Upper lobe of left lung (tissue), 4 donors: ENCODE results near the gene ZCCHC24.

Experiments used
- POLR2A ChIP-seq, 4 donors: fragments of 450-650 bp; IDR thresholded peaks; one replicate each; pipeline ENCODE4 v1.5.1; 2016 to 2017; ENCODE audit warnings: antibody characterized with exemption in 4 of 4, mild to moderate bottlenecking in 2 of 4
- POLR2AphosphoS5 ChIP-seq, 2 donors: sonication (generic); formaldehyde crosslinking; IDR thresholded peaks; one replicate each; pipeline ENCODE4 v1.5.1; 2017; ENCODE audit warnings: antibody characterized with exemption in 2 of 2

DNA sequence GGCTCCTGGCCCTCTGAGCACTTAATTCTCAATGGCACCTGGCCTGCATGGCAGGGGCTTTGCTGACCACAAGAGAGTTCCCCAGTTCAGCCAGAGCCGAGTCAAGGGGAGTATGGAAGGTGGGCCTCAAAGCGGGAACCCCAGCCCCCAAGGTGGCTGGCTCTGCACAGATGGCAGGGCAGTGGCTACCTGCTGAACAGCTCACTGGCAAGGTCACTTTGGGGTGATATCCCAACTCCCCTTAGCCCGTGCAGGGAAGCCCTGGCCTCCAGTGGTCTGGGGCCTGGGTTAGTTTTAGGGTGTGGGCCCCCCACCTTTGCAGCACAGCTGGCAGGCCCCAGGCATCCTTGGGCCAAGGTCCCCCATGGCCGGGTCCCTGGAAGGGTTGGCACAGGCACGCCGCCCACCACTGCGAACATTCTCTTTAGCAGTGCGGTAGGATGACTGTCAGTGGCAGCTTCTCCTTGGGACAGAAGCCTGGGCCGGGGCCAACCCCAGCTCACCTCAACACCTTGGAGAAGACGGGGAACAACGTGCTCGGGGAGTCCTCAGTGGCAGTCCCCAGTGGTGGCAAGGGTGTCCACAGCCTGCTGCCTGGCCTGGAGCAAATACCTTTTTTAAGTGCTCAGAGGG is 61.3 kb downstream of the ZCCHC24 start:
- TF ChIP-seq POLR2A (IDR thresholded peaks at IDR 0.05) (no peak), POLR2AphosphoS5 (IDR thresholded peaks at IDR 0.05) (no peak)
